Ishikawa (cell line): ENCODE results near the gene ADGRL2.

Source experiments
- CEBPB ChIP-seq: IDR thresholded peaks from 2 replicates; pipeline ENCODE4 v1.6.1; 2012
- EGR1 ChIP-seq: IDR thresholded peaks from 2 replicates; pipeline ENCODE4 v1.6.1; 2012
- EP300 ChIP-seq: IDR thresholded peaks from 2 replicates; pipeline ENCODE4 v1.6.1; 2012; ENCODE audit warnings: borderline replicate concordance
- FOXM1 ChIP-seq: IDR thresholded peaks from 2 replicates; pipeline ENCODE4 v1.6.1; 2012; ENCODE audit warnings: low read depth, borderline replicate concordance
- MAX ChIP-seq: IDR thresholded peaks from 2 replicates; pipeline ENCODE4 v1.6.1; 2012
- NFIC ChIP-seq: IDR thresholded peaks from 2 replicates; pipeline ENCODE4 v1.6.1; 2012
- RAD21 ChIP-seq: IDR thresholded peaks from 2 replicates; pipeline ENCODE4 v1.6.1; 2012; ENCODE audit warnings: low read depth
- TAF1 ChIP-seq: IDR thresholded peaks from 2 replicates; pipeline ENCODE4 v1.6.1; 2012; ENCODE audit warnings: low read depth, mild to moderate bottlenecking
- TCF12 ChIP-seq: IDR thresholded peaks from 2 replicates; pipeline ENCODE4 v1.6.1; 2012; ENCODE audit warnings: low read depth
- TEAD4 ChIP-seq: IDR thresholded peaks from 2 replicates; pipeline ENCODE4 v1.6.1; 2012
- YY1 ChIP-seq: IDR thresholded peaks from 2 replicates; pipeline ENCODE4 v1.6.1; 2012; ENCODE audit warnings: low read depth
- TF ChIP-seq, protein P1 (sequence below): IDR thresholded peaks from 2 replicates; pipeline ENCODE4 v1.6.1; 2012; ENCODE audit warnings: low read depth, mild to moderate bottlenecking

- no peak for TF ChIP-seq EP300
- no peak for TF ChIP-seq MAX
- TF ChIP-seq, protein P1, sequence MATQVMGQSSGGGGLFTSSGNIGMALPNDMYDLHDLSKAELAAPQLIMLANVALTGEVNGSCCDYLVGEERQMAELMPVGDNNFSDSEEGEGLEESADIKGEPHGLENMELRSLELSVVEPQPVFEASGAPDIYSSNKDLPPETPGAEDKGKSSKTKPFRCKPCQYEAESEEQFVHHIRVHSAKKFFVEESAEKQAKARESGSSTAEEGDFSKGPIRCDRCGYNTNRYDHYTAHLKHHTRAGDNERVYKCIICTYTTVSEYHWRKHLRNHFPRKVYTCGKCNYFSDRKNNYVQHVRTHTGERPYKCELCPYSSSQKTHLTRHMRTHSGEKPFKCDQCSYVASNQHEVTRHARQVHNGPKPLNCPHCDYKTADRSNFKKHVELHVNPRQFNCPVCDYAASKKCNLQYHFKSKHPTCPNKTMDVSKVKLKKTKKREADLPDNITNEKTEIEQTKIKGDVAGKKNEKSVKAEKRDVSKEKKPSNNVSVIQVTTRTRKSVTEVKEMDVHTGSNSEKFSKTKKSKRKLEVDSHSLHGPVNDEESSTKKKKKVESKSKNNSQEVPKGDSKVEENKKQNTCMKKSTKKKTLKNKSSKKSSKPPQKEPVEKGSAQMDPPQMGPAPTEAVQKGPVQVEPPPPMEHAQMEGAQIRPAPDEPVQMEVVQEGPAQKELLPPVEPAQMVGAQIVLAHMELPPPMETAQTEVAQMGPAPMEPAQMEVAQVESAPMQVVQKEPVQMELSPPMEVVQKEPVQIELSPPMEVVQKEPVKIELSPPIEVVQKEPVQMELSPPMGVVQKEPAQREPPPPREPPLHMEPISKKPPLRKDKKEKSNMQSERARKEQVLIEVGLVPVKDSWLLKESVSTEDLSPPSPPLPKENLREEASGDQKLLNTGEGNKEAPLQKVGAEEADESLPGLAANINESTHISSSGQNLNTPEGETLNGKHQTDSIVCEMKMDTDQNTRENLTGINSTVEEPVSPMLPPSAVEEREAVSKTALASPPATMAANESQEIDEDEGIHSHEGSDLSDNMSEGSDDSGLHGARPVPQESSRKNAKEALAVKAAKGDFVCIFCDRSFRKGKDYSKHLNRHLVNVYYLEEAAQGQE = no peak
- no peak for TF ChIP-seq RAD21
- TF ChIP-seq CEBPB = no peak
- TF ChIP-seq TCF12 = no peak
- TF ChIP-seq YY1 = no peak
- TF ChIP-seq FOXM1 = no peak
- no peak for TF ChIP-seq TAF1
- TF ChIP-seq TEAD4 = no peak
- TF ChIP-seq EGR1 = no peak
- TF ChIP-seq NFIC = no peak
Measured at GRCh38 chr1:81840805-81841204, 40.1 kb downstream of the ADGRL2 start.
